ENCODE data around the gene EOLA1. TPM values are rescaled to one million over a fixed set of nuclear protein-coding genes. Genes with fewer than 3 reads are reported as not detected.
"Not testable (repeated sequence)": the region's sequence is repeated elsewhere in the genome, so short reads cannot be mapped to it uniquely, and the experiment has no call there.

The EOLA1 gene
- total RNA-seq, 1 donor from 2014 or later: 18.1 TPM

- no peak for DNase-seq (ENCODE audit: extremely low spot score, unreplicated experiment)
- no peak overlapping the region for H3K27ac Mint-ChIP-seq (ENCODE audit: unreplicated experiment)
- peaks cover 19% of the 10 kb centered on the region for H3K9me3 Mint-ChIP-seq (ENCODE audit: unreplicated experiment)
- H3K4me3 Mint-ChIP-seq (ENCODE audit: unreplicated experiment): no peak overlapping the region
- no peak for TF ChIP-seq CTCF (IDR thresholded peaks at IDR 0.05)
- peaks cover 3% of the 10 kb centered on the region for H3K27me3 Mint-ChIP-seq (ENCODE audit: unreplicated experiment)
- peaks cover 1% of the 10 kb centered on the region for H3K36me3 Mint-ChIP-seq (ENCODE audit: unreplicated experiment)
- no peaks in the 10 kb centered on the region for H3K4me1 Mint-ChIP-seq (ENCODE audit: unreplicated experiment)
These were observed 24.2 kb upstream of the EOLA1 start for GRCh38 chrX:149516604-149517003.

GRCh38 chrX:149517308-149517707 lies 23.5 kb upstream of the EOLA1 start:
- H3K4me3 Mint-ChIP-seq (ENCODE audit: unreplicated experiment): no peak overlapping the region
- TF ChIP-seq CTCF (IDR thresholded peaks at IDR 0.05): no peak
- no peak overlapping the region for H3K27ac Mint-ChIP-seq (ENCODE audit: unreplicated experiment)

GRCh38 chrX:149518236-149518635 lies 22.6 kb upstream of the EOLA1 start:
- DNase-seq (ENCODE audit: extremely low spot score, unreplicated experiment): no peak
- no peak for TF ChIP-seq CTCF (IDR thresholded peaks at IDR 0.05)
- Mint-ChIP-seq H3K4me1 (ENCODE audit: unreplicated experiment) (no peaks in the 10 kb centered on the region), H3K27me3 (ENCODE audit: unreplicated experiment) (peaks cover 3% of the 10 kb centered on the region), H3K9me3 (ENCODE audit: unreplicated experiment) (peaks cover 19% of the 10 kb centered on the region), H3K36me3 (ENCODE audit: unreplicated experiment) (peaks cover 1% of the 10 kb centered on the region), H3K4me3 (ENCODE audit: unreplicated experiment) (no peak overlapping the region), H3K27ac (ENCODE audit: unreplicated experiment) (no peak overlapping the region)

More at GRCh38 chrX:149517308-149517707, 23.5 kb upstream of the EOLA1 start:
- Mint-ChIP-seq H3K4me1 (ENCODE audit: unreplicated experiment) (no peaks in the 10 kb centered on the region), H3K9me3 (ENCODE audit: unreplicated experiment) (peaks cover 19% of the 10 kb centered on the region), H3K27me3 (ENCODE audit: unreplicated experiment) (peaks cover 3% of the 10 kb centered on the region), H3K36me3 (ENCODE audit: unreplicated experiment) (peaks cover 1% of the 10 kb centered on the region)
- DNase-seq (ENCODE audit: extremely low spot score, unreplicated experiment): no peak

- H3K9me3 Mint-ChIP-seq (ENCODE audit: unreplicated experiment): peaks cover 19% of the 10 kb centered on the region
- H3K36me3 Mint-ChIP-seq (ENCODE audit: unreplicated experiment); H3K27ac Mint-ChIP-seq (ENCODE audit: unreplicated experiment); DNase-seq (ENCODE audit: extremely low spot score, unreplicated experiment); H3K4me1 Mint-ChIP-seq (ENCODE audit: unreplicated experiment); H3K27me3 Mint-ChIP-seq (ENCODE audit: unreplicated experiment); H3K4me3 Mint-ChIP-seq (ENCODE audit: unreplicated experiment): not testable (repeated sequence)
These were observed 20.1 kb upstream of the EOLA1 start for GRCh38 chrX:149520636-149521277.

- no peaks in the 10 kb centered on the region for H3K4me1 Mint-ChIP-seq (ENCODE audit: unreplicated experiment)
- peaks cover 3% of the 10 kb centered on the region for H3K27me3 Mint-ChIP-seq (ENCODE audit: unreplicated experiment)
- no peak for TF ChIP-seq CTCF (IDR thresholded peaks at IDR 0.05)
- H3K27ac Mint-ChIP-seq (ENCODE audit: unreplicated experiment): no peak overlapping the region
- no peak for DNase-seq (ENCODE audit: extremely low spot score, unreplicated experiment)
- no peak overlapping the region for H3K4me3 Mint-ChIP-seq (ENCODE audit: unreplicated experiment)
- H3K9me3 Mint-ChIP-seq (ENCODE audit: unreplicated experiment): peaks cover 19% of the 10 kb centered on the region
- H3K36me3 Mint-ChIP-seq (ENCODE audit: unreplicated experiment): peaks cover 1% of the 10 kb centered on the region
These were observed 19.4 kb upstream of the EOLA1 start for GRCh38 chrX:149521438-149521837.
